Breast epithelium (tissue), 3 donors: ENCODE measurements around the gene PLCH2.

Source experiments
- POLR2A ChIP-seq: fragments of 450-650 bp; IDR thresholded peaks from one replicate; pipeline ENCODE4 v1.6.1; 2016; ENCODE audit warnings: antibody characterized with exemption, mild to moderate bottlenecking, moderate library complexity
- TF ChIP-seq, protein P1 (sequence below), 3 donors: fragments of 450-650 bp; IDR thresholded peaks; one replicate each; pipeline ENCODE4 v1.5.1; 2016 to 2017; ENCODE audit warnings: antibody characterized with exemption in 3 of 3, mild to moderate bottlenecking in 3 of 3, moderate library complexity in 3 of 3

DNA sequence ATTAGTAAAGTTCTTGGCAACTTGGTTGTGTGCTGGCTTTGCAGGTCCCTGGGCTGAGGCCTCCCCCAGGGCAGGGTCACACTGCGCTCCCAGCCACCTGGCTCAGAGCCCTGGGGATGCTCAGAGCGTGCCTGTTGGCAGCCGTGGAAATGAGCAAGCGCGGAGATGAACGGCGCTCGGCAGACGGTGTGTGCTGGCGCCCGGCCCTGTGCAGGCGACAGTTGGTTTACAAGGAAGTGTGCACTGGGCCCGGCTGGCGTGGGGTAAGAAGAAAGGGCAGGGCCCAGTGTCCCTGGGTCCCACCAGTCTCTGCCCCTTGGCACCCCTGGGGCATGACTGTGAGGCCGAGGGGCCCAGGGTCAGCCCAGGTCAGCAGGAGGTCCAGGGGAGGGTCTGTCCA, 38.1 kb upstream of the PLCH2 start:
- TF ChIP-seq, protein P1, sequence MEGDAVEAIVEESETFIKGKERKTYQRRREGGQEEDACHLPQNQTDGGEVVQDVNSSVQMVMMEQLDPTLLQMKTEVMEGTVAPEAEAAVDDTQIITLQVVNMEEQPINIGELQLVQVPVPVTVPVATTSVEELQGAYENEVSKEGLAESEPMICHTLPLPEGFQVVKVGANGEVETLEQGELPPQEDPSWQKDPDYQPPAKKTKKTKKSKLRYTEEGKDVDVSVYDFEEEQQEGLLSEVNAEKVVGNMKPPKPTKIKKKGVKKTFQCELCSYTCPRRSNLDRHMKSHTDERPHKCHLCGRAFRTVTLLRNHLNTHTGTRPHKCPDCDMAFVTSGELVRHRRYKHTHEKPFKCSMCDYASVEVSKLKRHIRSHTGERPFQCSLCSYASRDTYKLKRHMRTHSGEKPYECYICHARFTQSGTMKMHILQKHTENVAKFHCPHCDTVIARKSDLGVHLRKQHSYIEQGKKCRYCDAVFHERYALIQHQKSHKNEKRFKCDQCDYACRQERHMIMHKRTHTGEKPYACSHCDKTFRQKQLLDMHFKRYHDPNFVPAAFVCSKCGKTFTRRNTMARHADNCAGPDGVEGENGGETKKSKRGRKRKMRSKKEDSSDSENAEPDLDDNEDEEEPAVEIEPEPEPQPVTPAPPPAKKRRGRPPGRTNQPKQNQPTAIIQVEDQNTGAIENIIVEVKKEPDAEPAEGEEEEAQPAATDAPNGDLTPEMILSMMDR (IDR thresholded peaks at IDR 0.05), result no peak
- no peak for TF ChIP-seq POLR2A
